ENCODE measurements around the gene CHST13. TPM values are rescaled to one million over a fixed set of nuclear protein-coding genes. Genes with fewer than 3 reads are reported as not detected.
A peak's percentile ranks its signal among the peaks of the same experiment; 100 is the strongest.

Gene CHST13
- total RNA-seq, 1 donor from 2014 or later = not detected

DNA sequence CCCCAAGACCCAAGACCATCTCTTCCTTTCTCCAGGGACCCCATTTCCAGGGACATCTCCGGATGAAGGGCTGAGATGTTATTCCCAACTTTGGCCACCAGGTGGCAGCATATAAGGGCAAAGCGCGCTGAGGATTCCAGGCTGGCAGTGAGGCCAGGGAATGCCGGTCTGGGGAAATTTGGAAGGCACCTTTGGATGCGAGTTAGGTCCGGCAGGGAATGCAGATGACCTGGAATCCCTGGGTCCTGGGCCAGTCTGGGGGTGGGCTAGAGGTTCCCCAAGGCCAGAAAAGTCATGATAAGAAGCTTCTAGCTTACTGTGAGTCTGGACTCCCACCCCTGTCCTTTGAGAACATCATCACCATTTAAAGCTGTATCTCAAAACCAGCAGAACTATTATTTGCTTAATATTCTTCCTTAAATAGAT is 1.6 kb upstream of the CHST13 start:
- peaks cover 3% of the 10 kb centered on the region for H3K4me1 Mint-ChIP-seq (ENCODE audit: low read depth)
- no peaks in the 10 kb centered on the region for H3K9me3 Mint-ChIP-seq (ENCODE audit: low read depth)
- TF ChIP-seq, protein P1, sequence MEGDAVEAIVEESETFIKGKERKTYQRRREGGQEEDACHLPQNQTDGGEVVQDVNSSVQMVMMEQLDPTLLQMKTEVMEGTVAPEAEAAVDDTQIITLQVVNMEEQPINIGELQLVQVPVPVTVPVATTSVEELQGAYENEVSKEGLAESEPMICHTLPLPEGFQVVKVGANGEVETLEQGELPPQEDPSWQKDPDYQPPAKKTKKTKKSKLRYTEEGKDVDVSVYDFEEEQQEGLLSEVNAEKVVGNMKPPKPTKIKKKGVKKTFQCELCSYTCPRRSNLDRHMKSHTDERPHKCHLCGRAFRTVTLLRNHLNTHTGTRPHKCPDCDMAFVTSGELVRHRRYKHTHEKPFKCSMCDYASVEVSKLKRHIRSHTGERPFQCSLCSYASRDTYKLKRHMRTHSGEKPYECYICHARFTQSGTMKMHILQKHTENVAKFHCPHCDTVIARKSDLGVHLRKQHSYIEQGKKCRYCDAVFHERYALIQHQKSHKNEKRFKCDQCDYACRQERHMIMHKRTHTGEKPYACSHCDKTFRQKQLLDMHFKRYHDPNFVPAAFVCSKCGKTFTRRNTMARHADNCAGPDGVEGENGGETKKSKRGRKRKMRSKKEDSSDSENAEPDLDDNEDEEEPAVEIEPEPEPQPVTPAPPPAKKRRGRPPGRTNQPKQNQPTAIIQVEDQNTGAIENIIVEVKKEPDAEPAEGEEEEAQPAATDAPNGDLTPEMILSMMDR (IDR thresholded peaks at IDR 0.05) = peak; percentile 91
- DNase-seq (ENCODE audit: low spot score) = peak; percentile 65
- H3K27ac Mint-ChIP-seq (ENCODE audit: unreplicated experiment) = no peak overlapping the region
- H3K27me3 Mint-ChIP-seq (ENCODE audit: low read depth) = peaks cover 19% of the 10 kb centered on the region
- H3K4me3 Mint-ChIP-seq (ENCODE audit: unreplicated experiment) = no peak overlapping the region
- no peaks in the 10 kb centered on the region for H3K36me3 Mint-ChIP-seq (ENCODE audit: low read depth)

DNA sequence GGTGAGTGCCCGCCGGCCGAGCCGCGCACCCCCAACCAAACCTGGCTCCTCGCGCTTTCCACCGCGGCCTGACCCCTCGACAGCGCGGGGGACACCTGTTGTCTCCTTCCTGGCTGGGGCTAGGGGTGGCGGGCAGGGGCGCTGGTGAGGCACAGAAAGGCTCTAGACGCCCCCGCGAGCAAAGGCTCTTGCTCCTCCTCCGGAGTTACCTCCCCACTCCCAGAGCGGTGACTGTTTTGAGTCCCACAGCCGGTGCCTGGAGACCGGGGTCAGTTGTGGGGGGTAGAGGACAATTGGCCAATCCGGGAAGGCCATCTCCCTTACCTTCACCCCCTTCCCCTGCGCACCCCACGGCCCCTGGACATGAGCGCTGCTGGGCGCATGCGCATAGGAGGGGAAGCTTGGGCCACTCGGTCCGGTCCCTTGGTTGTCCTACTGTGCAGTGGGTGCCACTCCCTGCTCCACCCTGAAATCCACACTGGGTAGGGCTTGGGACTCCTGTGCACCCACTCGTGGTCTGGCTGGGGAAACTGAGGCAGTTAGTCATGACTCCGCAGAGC is 554 bp downstream of the CHST13 start:
- Mint-ChIP-seq H3K4me3 (ENCODE audit: unreplicated experiment) (peak overlapping the region; percentile 62), H3K27me3 (ENCODE audit: low read depth) (peaks cover 18% of the 10 kb centered on the region), H3K36me3 (ENCODE audit: low read depth) (no peaks in the 10 kb centered on the region)

DNA sequence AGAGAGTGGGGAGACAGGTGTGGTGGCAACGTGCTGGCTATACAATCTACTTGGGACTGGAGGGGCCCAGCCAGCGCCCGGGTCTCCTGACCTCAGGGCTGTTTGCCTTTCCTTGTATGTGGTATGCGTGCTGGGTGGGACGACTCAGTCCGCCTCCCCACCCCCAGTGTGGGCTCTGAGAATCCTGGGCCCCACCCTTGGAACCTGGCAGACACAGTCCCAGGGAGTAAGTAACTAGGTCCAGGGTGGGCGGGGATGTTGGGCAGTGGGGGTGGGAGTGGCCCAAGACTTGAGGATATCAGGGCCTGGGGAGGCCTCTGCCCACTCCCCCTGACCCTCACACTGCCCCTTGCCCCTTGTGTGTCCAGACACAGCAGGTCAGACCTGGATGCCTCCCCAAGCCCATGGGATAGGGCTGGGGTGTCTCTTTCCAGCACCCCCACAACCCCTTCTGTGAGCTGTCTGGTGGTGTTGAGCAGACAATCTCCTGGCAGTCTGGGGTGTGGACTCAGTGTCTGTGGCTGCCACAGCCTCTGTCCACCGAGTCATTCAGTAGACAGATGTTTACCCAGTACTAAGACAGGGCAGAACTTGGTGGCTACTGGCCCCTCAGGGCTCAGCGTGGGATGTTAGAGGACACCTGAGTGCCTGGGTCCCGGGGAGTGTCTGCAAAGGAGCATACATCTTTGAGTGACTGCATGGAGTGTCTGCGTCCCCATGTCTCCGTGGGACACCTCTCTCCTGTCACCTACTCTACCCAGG is 1.3 kb downstream of the CHST13 start:
- no peaks in the 10 kb centered on the region for H3K9me3 Mint-ChIP-seq (ENCODE audit: low read depth)
- no peak overlapping the region for H3K27ac Mint-ChIP-seq (ENCODE audit: unreplicated experiment)
- no peak overlapping the region for H3K4me3 Mint-ChIP-seq (ENCODE audit: unreplicated experiment)
- peak; percentile 76 for DNase-seq (ENCODE audit: low spot score)
- TF ChIP-seq, protein P1 (IDR thresholded peaks at IDR 0.05) = no peak
- H3K36me3 Mint-ChIP-seq (ENCODE audit: low read depth) = no peaks in the 10 kb centered on the region
- peaks cover 13% of the 10 kb centered on the region for H3K27me3 Mint-ChIP-seq (ENCODE audit: low read depth)
- peaks cover 3% of the 10 kb centered on the region for H3K4me1 Mint-ChIP-seq (ENCODE audit: low read depth)

More for the DNA sequence above, 554 bp downstream of the CHST13 start:
- H3K9me3 Mint-ChIP-seq (ENCODE audit: low read depth) = no peaks in the 10 kb centered on the region
- peak; percentile 88 for DNase-seq (ENCODE audit: low spot score)
- H3K27ac Mint-ChIP-seq (ENCODE audit: unreplicated experiment) = no peak overlapping the region
- TF ChIP-seq, protein P1 (IDR thresholded peaks at IDR 0.05) = no peak
- peaks cover 3% of the 10 kb centered on the region for H3K4me1 Mint-ChIP-seq (ENCODE audit: low read depth)

DNA sequence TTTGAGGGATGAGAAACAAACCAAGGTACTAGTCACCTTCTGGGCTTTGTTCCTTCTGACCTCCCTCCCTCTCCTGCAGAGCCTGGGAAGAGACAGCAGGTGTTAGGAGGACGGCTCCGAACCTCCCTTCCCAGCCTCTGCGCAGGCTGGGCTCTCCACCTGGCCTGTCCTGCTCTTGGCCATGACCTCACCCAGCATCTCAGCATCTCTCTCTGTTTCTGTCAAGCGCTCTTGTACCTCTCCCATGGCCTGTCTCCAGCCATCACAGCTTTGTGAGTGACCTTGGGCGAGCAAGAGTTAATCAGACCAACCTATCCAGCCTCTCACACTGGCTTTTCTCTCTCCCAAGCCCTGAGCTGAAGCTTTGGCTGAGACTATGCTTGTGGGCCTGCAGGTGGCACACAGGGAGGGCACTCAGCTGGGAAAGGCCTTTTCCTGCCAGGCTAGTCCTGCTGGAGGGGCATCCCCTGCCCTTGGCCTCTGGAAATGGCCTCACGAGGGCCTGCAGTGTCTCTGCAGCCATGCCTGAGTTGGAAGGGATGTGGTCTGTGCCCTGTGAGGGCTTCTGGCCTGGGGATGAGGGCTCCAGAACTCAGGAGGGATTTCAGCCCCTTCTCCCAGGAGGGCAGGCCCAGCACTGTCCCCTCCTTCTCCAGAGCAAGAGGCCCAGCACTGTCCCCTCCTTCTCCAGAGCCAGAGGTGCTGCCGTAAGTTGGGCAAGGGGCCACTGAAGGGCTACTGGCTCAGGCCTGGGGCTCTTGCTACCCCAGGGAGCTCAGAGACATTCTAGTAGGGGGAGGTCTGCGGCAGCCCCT is 2.1 kb downstream of the CHST13 start:
- Mint-ChIP-seq H3K36me3 (ENCODE audit: low read depth) (no peaks in the 10 kb centered on the region), H3K9me3 (ENCODE audit: low read depth) (no peaks in the 10 kb centered on the region), H3K27me3 (ENCODE audit: low read depth) (peaks cover 10% of the 10 kb centered on the region), H3K27ac (ENCODE audit: unreplicated experiment) (no peak overlapping the region), H3K4me1 (ENCODE audit: low read depth) (peaks cover 2% of the 10 kb centered on the region), H3K4me3 (ENCODE audit: unreplicated experiment) (no peak overlapping the region)
- TF ChIP-seq, protein P1 (IDR thresholded peaks at IDR 0.05) = no peak
- peak; percentile 57 for DNase-seq (ENCODE audit: low spot score)

DNA sequence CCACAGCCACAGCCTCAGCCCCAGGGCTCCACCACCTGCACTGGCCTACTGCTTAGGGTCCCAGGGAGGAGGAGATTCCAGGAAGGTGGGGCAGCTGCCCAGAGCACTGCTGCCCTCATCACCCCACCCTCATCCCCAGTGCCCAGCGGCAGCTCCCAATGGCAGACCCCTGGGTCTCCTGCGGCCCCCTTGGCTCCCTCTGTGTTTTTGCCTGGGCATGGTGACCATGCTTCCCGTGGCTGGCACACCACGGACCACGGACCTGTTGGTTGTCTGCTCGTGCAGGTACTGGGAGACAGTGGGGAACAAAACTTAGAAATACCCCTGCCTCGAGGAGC is 2.7 kb downstream of the CHST13 start:
- H3K4me3 Mint-ChIP-seq (ENCODE audit: unreplicated experiment) = no peak overlapping the region
- H3K4me1 Mint-ChIP-seq (ENCODE audit: low read depth) = no peaks in the 10 kb centered on the region
- DNase-seq (ENCODE audit: low spot score) = peak; percentile 60
- peaks cover 10% of the 10 kb centered on the region for H3K27me3 Mint-ChIP-seq (ENCODE audit: low read depth)
- H3K36me3 Mint-ChIP-seq (ENCODE audit: low read depth) = no peaks in the 10 kb centered on the region
- TF ChIP-seq, protein P1 (IDR thresholded peaks at IDR 0.05) = no peak
- no peaks in the 10 kb centered on the region for H3K9me3 Mint-ChIP-seq (ENCODE audit: low read depth)
- no peak overlapping the region for H3K27ac Mint-ChIP-seq (ENCODE audit: unreplicated experiment)

Measured in chondrocyte (in vitro differentiated cells).